ENCODE data around the gene GUCY1A2.
A peak's percentile ranks its signal among the peaks of the same experiment; 100 is the strongest.
"Not testable (repeated sequence)": the region's sequence is repeated elsewhere in the genome, so short reads cannot be mapped to it uniquely, and the experiment has no call there.

GUCY1A2 gene

GRCh38 chr11:107018219-107018901 lies at the start of gene GUCY1A2:
Gene GUCY1A2, minus strand, starts transcription at chr11:107018476. Its CDS starts 421 bp downstream, at chr11:107018055.
- H3K9me3 ChIP-seq = no peaks in the 10 kb centered on the region
- H3K36me3 ChIP-seq = no peaks in the 10 kb centered on the region
- no peak for DNase-seq
- H3K4me1 ChIP-seq = peaks cover 0 to 22% (median 12%) of the 10 kb centered on the region in 4 donors
- no peak for TF ChIP-seq CTCF (IDR thresholded peaks at IDR 0.05)
- intact Hi-C loops (cut with DNase I; ENCODE audit: low total_unique reads) = no loop called here
- peaks cover 0 to 30% of the 10 kb centered on the region in 2 donors for H3K27me3 ChIP-seq
- no peak within 1 kb of the TSS for H3K27ac ChIP-seq
- H3K4me3 ChIP-seq = peak within 1 kb of the TSS; percentile 47 to 51

- no peak for TF ChIP-seq CTCF (IDR thresholded peaks at IDR 0.05)
- DNase-seq = no peak
- no peaks in the 10 kb centered on the region for H3K36me3 ChIP-seq
- no peak overlapping the region for H3K4me3 ChIP-seq
- intact Hi-C loops (cut with DNase I; ENCODE audit: low total_unique reads) = no loop called here
- H3K27ac ChIP-seq = no peak overlapping the region
- H3K27me3 ChIP-seq = no peaks in the 10 kb centered on the region
- peaks cover 0 to 7% (median 6%) of the 10 kb centered on the region in 3 donors for H3K9me3 ChIP-seq
- H3K4me1 ChIP-seq = no peaks in the 10 kb centered on the region
Measured at GRCh38 chr11:107054391-107054790, 36.1 kb upstream of the GUCY1A2 start.

- H3K36me3 ChIP-seq; intact Hi-C loops (cut with DNase I; ENCODE audit: low total_unique reads); H3K27ac ChIP-seq; DNase-seq; H3K9me3 ChIP-seq; H3K4me1 ChIP-seq; H3K4me3 ChIP-seq; H3K27me3 ChIP-seq: not testable (repeated sequence)
Measured at GRCh38 chr11:107051332-107051731, 33.1 kb upstream of the GUCY1A2 start.

- DNase-seq; intact Hi-C loops (cut with DNase I; ENCODE audit: low total_unique reads); H3K4me3 ChIP-seq: not testable (repeated sequence)
Measured at GRCh38 chr11:107050899-107051298, 32.6 kb upstream of the GUCY1A2 start.

GRCh38 chr11:107050121-107050520 lies 31.8 kb upstream of the GUCY1A2 start:
- Histone ChIP-seq H3K27me3 (no peaks in the 10 kb centered on the region), H3K9me3 (peaks cover 0 to 7% (median 6%) of the 10 kb centered on the region in 3 donors), H3K4me1 (no peaks in the 10 kb centered on the region), H3K27ac (no peak overlapping the region), H3K4me3 (no peak overlapping the region), H3K36me3 (no peaks in the 10 kb centered on the region)
- no peak for TF ChIP-seq CTCF (IDR thresholded peaks at IDR 0.05)
- DNase-seq = no peak
- intact Hi-C loops (cut with DNase I; ENCODE audit: low total_unique reads) = no loop called here

More at GRCh38 chr11:107050899-107051298, 32.6 kb upstream of the GUCY1A2 start:
- H3K4me1 ChIP-seq, H3K36me3 ChIP-seq, H3K27me3 ChIP-seq, H3K27ac ChIP-seq, H3K9me3 ChIP-seq: not testable (repeated sequence)

- Histone ChIP-seq H3K9me3 (no peaks in the 10 kb centered on the region), H3K4me3 (no peak overlapping the region), H3K27me3 (no peaks in the 10 kb centered on the region), H3K36me3 (no peaks in the 10 kb centered on the region), H3K27ac (no peak overlapping the region), H3K4me1 (no peaks in the 10 kb centered on the region)
- intact Hi-C loops (cut with DNase I; ENCODE audit: low total_unique reads) = no loop called here
- no peak for DNase-seq
- no peak for TF ChIP-seq CTCF (IDR thresholded peaks at IDR 0.05)
Measured at GRCh38 chr11:107044503-107044902, 26.2 kb upstream of the GUCY1A2 start.

All from tibial artery (tissue), 4 donors.